Keratinocyte (primary cell): ENCODE results near the gene THOC1. TPM values are rescaled to one million over a fixed set of nuclear protein-coding genes. Genes with fewer than 3 reads are reported as not detected.

Experiments used
- DNase-seq: peaks from one replicate; pipeline ENCODE4 v3.0.0-alpha.2; 2011; ENCODE audit warnings: low read depth, missing footprints, low spot score
- FAIRE-seq: peaks from 2 replicates; lab custom pipeline; 2011; peaks lifted over from hg19 to GRCh38; lab: Jason Lieb, UNC
- H2AFZ ChIP-seq: 2 replicates; pipeline ENCODE4 v1.6.0; 2012; ENCODE audit warnings: low read length, control low read depth, inconsistent platforms; ENCODE audit not compliant: control insufficient read depth
- H3K27ac ChIP-seq: 2 replicates; pipeline ENCODE4 v1.5.1; 2011; ENCODE audit warnings: low read length; ENCODE audit not compliant: control insufficient read depth, insufficient read depth
- H3K27me3 ChIP-seq: 3 replicates; pipeline ENCODE4 v1.6.0; 2011; ENCODE audit warnings: low read length; ENCODE audit not compliant: control insufficient read depth, insufficient read depth; ENCODE audit errors: extremely low read depth
- H3K36me3 ChIP-seq, 2 experiments: 2 replicates in 1 of 2; 3 replicates in 1 of 2; pipeline ENCODE4 v1.5.1; 2011; ENCODE audit warnings: low read length in 2 of 2, mild to moderate bottlenecking in 1 of 2; ENCODE audit not compliant: control insufficient read depth in 2 of 2, insufficient read depth in 2 of 2; ENCODE audit errors: extremely low read depth in 1 of 2
- H3K4me1 ChIP-seq: 3 replicates; pipeline ENCODE4 v1.5.1; 2011; ENCODE audit warnings: low read length; ENCODE audit not compliant: control insufficient read depth, insufficient read depth; ENCODE audit errors: extremely low read depth
- H3K4me2 ChIP-seq: 3 replicates; pipeline ENCODE4 v1.6.0; 2011; ENCODE audit warnings: low read depth, low read length; ENCODE audit not compliant: control insufficient read depth, insufficient read depth; ENCODE audit errors: extremely low read depth
- H3K4me3 ChIP-seq, 3 experiments: fragments of 200-600 bp in 1 of 3; sonication (generic) in 1 of 3; 2 replicates in 2 of 3; 3 replicates in 1 of 3; pipeline ENCODE4 v1.5.1; 2011 to 2016; ENCODE audit warnings: low read length in 3 of 3, mild to moderate bottlenecking in 3 of 3, control low read depth in 2 of 3, inconsistent platforms in 1 of 3, low read depth in 1 of 3, mixed read lengths in 1 of 3, mixed run types in 1 of 3, moderate library complexity in 1 of 3; ENCODE audit not compliant: control insufficient read depth in 2 of 3, insufficient read depth in 2 of 3; ENCODE audit errors: extremely low read depth in 1 of 3
- H3K79me2 ChIP-seq: 2 replicates; pipeline ENCODE4 v1.6.0; 2012; ENCODE audit warnings: low read length; ENCODE audit not compliant: control insufficient read depth, insufficient read depth
- H3K9ac ChIP-seq: 3 replicates; pipeline ENCODE4 v1.6.0; 2011; ENCODE audit warnings: low read length; ENCODE audit not compliant: control insufficient read depth, insufficient read depth; ENCODE audit errors: extremely low read depth
- H3K9me1 ChIP-seq: 3 replicates; pipeline ENCODE4 v1.6.0; 2011; ENCODE audit warnings: low read length; ENCODE audit not compliant: control insufficient read depth, insufficient read depth; ENCODE audit errors: extremely low read depth
- H3K9me3 ChIP-seq: 2 replicates; pipeline ENCODE4 v1.5.1; 2012; ENCODE audit warnings: low read depth, low read length; ENCODE audit not compliant: control insufficient read depth
- H4K20me1 ChIP-seq: 3 replicates; pipeline ENCODE4 v1.6.0; 2011; ENCODE audit warnings: low read length; ENCODE audit not compliant: control insufficient read depth, insufficient read depth; ENCODE audit errors: extremely low read depth
- CTCF ChIP-seq, 3 experiments: IDR thresholded peaks in 1 of 3; conservative IDR thresholded peaks in 1 of 3; optimal IDR thresholded peaks in 1 of 3; 2 replicates in 2 of 3; 3 replicates in 1 of 3; pipeline versions ENCODE3 to v1.5.1; 2011; ENCODE audit warnings: low read length in 3 of 3, mild to moderate bottlenecking in 3 of 3, moderate library complexity in 2 of 3, control low read depth in 1 of 3, inconsistent platforms in 1 of 3; ENCODE audit not compliant: insufficient read depth in 2 of 3; ENCODE audit errors: extremely low read depth in 1 of 3
- EZH2 ChIP-seq: IDR thresholded peaks from one replicate; pipeline ENCODE4 v1.6.1; 2012; ENCODE audit warnings: inconsistent platforms, mild to moderate bottlenecking, low read length, moderate library complexity
- dilution Hi-C: fragments of 300-500 bp; cut with MboI; formaldehyde crosslinking; loops from one replicate; pipeline ENCODE4 v1.7.0; 2020; ENCODE audit warnings: low sequenced_read_pairs; ENCODE audit not compliant: extremely low pct_ligation_motif_present
- polyA plus RNA-seq, 5 experiments: library from polyadenylated mRNA; depleted of rRNA in 3 of 5; stranded (reverse) in 3 of 5; stranded (forward) in 1 of 5; unstranded in 1 of 5; fragments of >200 nt; gene quantifications; 1 replicate in 1 of 5; 2 replicates in 3 of 5; 3 replicates in 1 of 5; pipeline versions ENCODE4 v1.2.1 to v1.2.3, GENCODE V29; 2011 to 2012; ENCODE audit warnings: missing spikeins in 2 of 5, low read depth in 1 of 5, low replicate concordance in 1 of 5

The THOC1 gene
- polyA plus RNA-seq, 1 donor (not counting 4 experiments of a cell fraction or from before 2014, with no cell fraction given): 35.8 TPM

DNA sequence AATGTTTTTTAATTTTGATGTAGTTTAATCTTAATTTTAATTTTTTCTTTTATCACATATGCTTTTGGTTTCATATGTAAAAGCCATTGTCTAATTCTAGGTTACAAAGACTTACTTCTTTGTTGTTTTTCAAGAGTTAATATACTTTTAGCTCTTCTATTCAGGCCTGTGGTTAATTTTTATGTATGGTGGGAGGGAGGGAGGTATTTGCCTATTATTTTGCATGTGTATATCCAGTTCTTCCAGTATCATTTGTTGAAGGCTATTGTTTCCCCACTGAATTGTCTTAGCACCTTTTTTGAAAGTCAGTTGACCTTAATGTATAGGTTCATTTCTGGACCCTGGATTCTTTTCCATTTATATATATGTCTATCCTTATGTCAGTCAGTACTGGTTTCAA lies 86.1 kb downstream of the THOC1 start:
- Histone ChIP-seq H3K9me3 (no peaks in the 10 kb centered on the region), H3K27me3 (no peaks in the 10 kb centered on the region), H3K9me1 (no peaks in the 10 kb centered on the region), H3K4me1 (no peaks in the 10 kb centered on the region), H3K27ac (no peak overlapping the region), H3K9ac (no peak overlapping the region), H3K36me3 (peaks cover 12 to 20% of the 10 kb centered on the region in 2 experiments), H2AFZ (no peak overlapping the region), H4K20me1 (peaks cover 6% of the 10 kb centered on the region), H3K79me2 (peaks cover 53% of the 10 kb centered on the region), H3K4me2 (no peak overlapping the region), H3K4me3 (no peak overlapping the region)
- dilution Hi-C loops: no loop called here
- no peak for TF ChIP-seq EZH2
- no peak for TF ChIP-seq CTCF (optimal IDR thresholded peaks at IDR 0.05 in 1 of 3, IDR thresholded peaks at IDR 0.05 in 1 of 3, conservative IDR thresholded peaks at IDR 0.05 in 1 of 3; ENCODE audit: extremely low read depth in 1 of 3, insufficient read depth in 2 of 3, low read length in 3 of 3)
- DNase-seq: no peak
- FAIRE-seq: no peak

- dilution Hi-C loops: no loop called here
- FAIRE-seq (no peak), DNase-seq (no peak)
These were observed 88.3 kb downstream of the THOC1 start for GRCh38 chr18:179499-179898.

More at GRCh38 chr18:179499-179898, 88.3 kb downstream of the THOC1 start:
- Histone ChIP-seq H3K4me3 (no peak overlapping the region), H3K4me2 (no peak overlapping the region), H3K4me1 (no peaks in the 10 kb centered on the region), H3K9me1 (no peaks in the 10 kb centered on the region), H2AFZ (no peak overlapping the region), H3K36me3 (peaks cover 12 to 14% of the 10 kb centered on the region in 2 experiments), H4K20me1 (peaks cover 6% of the 10 kb centered on the region), H3K9ac (no peak overlapping the region), H3K9me3 (no peaks in the 10 kb centered on the region), H3K27me3 (no peaks in the 10 kb centered on the region), H3K27ac (no peak overlapping the region), H3K79me2 (peaks cover 53% of the 10 kb centered on the region)
- no peak for TF ChIP-seq EZH2
- no peak for TF ChIP-seq CTCF (optimal IDR thresholded peaks at IDR 0.05 in 1 of 3, IDR thresholded peaks at IDR 0.05 in 1 of 3, conservative IDR thresholded peaks at IDR 0.05 in 1 of 3; ENCODE audit: extremely low read depth in 1 of 3, insufficient read depth in 2 of 3, low read length in 3 of 3)
